Caco-2 (cell line): ENCODE measurements around the gene ANKRD7. TPM values are rescaled to one million over a fixed set of nuclear protein-coding genes. Genes with fewer than 3 reads are reported as not detected.

Experiments
- BruUV-seq: library from RNA; stranded (reverse); fragments of 400-500 nt; replicated peaks from 2 replicates; lab custom pipeline; 2021; lab: Mats Ljungman, UMichigan
- CTCF ChIA-PET: fragments of 300-600 bp; sonication (Branson Sonifier 250); formaldehyde crosslinking; loops from one replicate; lab custom pipeline; 2022; ENCODE audit warnings: antibody characterized with exemption; lab: Charles Lee
- POLR2A ChIA-PET: fragments of 300-600 bp; sonication (Branson Sonifier 250); formaldehyde crosslinking; loops from one replicate; lab custom pipeline; 2022; ENCODE audit warnings: antibody characterized with exemption; lab: Charles Lee
- DNase-seq, 2 experiments: peaks; one replicate each; pipeline versions ENCODE4 v3.0.0 to v3.0.0-alpha.2; 2020 to 2022
- H3K27me3 ChIP-seq: replicated peaks from 2 replicates; pipeline ENCODE4 v1.6.0; 2011; ENCODE audit warnings: low read length; ENCODE audit not compliant: control insufficient read depth, insufficient read depth
- H3K36me3 ChIP-seq: 2 replicates; pipeline ENCODE4 v1.5.1; 2011; ENCODE audit warnings: low read length; ENCODE audit not compliant: control insufficient read depth, insufficient read depth
- H3K4me1 ChIP-seq: fragments of 250-450 bp; sonication (Bioruptor Pico); 2 replicates; pipeline ENCODE4 v1.5.1; 2020; ENCODE audit warnings: mild to moderate bottlenecking
- H3K4me3 ChIP-seq: 2 replicates; pipeline ENCODE4 v1.5.1; 2011; ENCODE audit warnings: low read depth, mild to moderate bottlenecking, control low read depth, low read length
- H3K9me3 ChIP-seq: fragments of 250-450 bp; sonication (Bioruptor Pico); 2 replicates; pipeline ENCODE4 v1.5.1; 2020; ENCODE audit warnings: mild to moderate bottlenecking, moderate library complexity
- H3K27ac Mint-ChIP-seq: one replicate; pipeline ENCODE4 v1.8.0; 2022; ENCODE audit warnings: mixed read lengths; ENCODE audit not compliant: unreplicated experiment
- H3K27me3 Mint-ChIP-seq: one replicate; pipeline ENCODE4 v1.8.0; 2022; ENCODE audit warnings: mixed read lengths; ENCODE audit not compliant: insufficient read depth, unreplicated experiment
- H3K36me3 Mint-ChIP-seq: one replicate; pipeline ENCODE4 v1.8.0; 2022; ENCODE audit warnings: mild to moderate bottlenecking, mixed read lengths; ENCODE audit not compliant: insufficient read depth, unreplicated experiment
- H3K4me1 Mint-ChIP-seq: one replicate; pipeline ENCODE4 v1.8.0; 2022; ENCODE audit warnings: low read depth, mixed read lengths; ENCODE audit not compliant: unreplicated experiment
- H3K4me3 Mint-ChIP-seq: one replicate; pipeline ENCODE4 v1.8.0; 2022; ENCODE audit warnings: mild to moderate bottlenecking, moderate library complexity, mixed read lengths; ENCODE audit not compliant: unreplicated experiment
- H3K9me3 Mint-ChIP-seq: one replicate; pipeline ENCODE4 v1.8.0; 2022; ENCODE audit warnings: mixed read lengths; ENCODE audit not compliant: unreplicated experiment
- CTCF ChIP-seq, 2 experiments: fragments of 200-600 bp in 1 of 2; IDR thresholded peaks; 1 replicate in 1 of 2; 2 replicates in 1 of 2; pipeline versions ENCODE4 v1.5.1 to v1.8.0; 2011 to 2022; ENCODE audit warnings: antibody characterized with exemption in 1 of 2, control low read depth in 1 of 2, inconsistent platforms in 1 of 2, low read depth in 1 of 2, low read length in 1 of 2, mild to moderate bottlenecking in 1 of 2, moderate library complexity in 1 of 2; ENCODE audit not compliant: insufficient read depth in 1 of 2, severe bottlenecking in 1 of 2, unreplicated experiment in 1 of 2
- intact Hi-C: fragments of 100-400 bp; cut with micrococcal nuclease; formaldehyde crosslinking; loops from one replicate; pipeline ENCODE4 v1.10.0; 2022; ENCODE audit not compliant: unreplicated experiment
- total RNA-seq: library from RNA; stranded (reverse); gene quantifications from 2 replicates; pipeline ENCODE4 v1.2.3, GENCODE V29; 2022

Gene ANKRD7
- total RNA-seq, 1 experiment from 2014 or later = not detected

DNA sequence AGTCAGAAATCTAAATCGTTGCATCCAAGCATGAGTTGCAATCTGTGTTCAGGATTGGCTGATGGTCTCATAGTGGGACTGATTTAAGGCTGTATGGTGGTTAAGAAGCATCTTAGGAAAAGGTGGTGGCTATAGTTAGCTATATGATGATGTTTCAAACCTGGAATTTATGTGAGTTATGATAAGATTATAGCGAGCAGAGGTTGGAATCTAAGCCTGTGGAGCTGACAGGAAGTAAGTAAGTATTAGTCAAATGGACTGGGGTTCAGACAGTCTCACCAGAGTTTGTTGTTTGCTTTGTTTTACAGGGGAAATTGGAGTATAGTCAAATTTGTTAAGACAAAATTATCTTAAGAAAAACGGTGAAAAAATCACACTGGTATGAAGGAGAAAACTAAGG lies 56.7 kb downstream of the ANKRD7 start:
- Histone ChIP-seq H3K9me3 (no peaks in the 10 kb centered on the region), H3K4me1 (no peaks in the 10 kb centered on the region), H3K27me3 (no peaks in the 10 kb centered on the region), H3K36me3 (no peaks in the 10 kb centered on the region), H3K4me3 (no peak overlapping the region)
- ChIA-PET POLR2A (no interaction called here), CTCF (no interaction called here)
- intact Hi-C loops = no loop called here
- BruUV-seq = no TSS peak
- Mint-ChIP-seq H3K36me3 (no peaks in the 10 kb centered on the region), H3K4me3 (no peak overlapping the region), H3K27ac (no peak overlapping the region), H3K4me1 (peaks cover 6% of the 10 kb centered on the region), H3K27me3 (peaks cover 9% of the 10 kb centered on the region), H3K9me3 (no peaks in the 10 kb centered on the region)
- no peak for TF ChIP-seq CTCF (IDR thresholded peaks at IDR 0.05; ENCODE audit: insufficient read depth in 1 of 2, low read depth in 1 of 2, low read length in 1 of 2, severe bottlenecking in 1 of 2, unreplicated experiment in 1 of 2)
- DNase-seq = no peak

- Mint-ChIP-seq H3K27me3 (peaks cover 4% of the 10 kb centered on the region), H3K4me3 (no peak overlapping the region), H3K36me3 (no peaks in the 10 kb centered on the region), H3K27ac (no peak overlapping the region), H3K9me3 (peaks cover 7% of the 10 kb centered on the region), H3K4me1 (peaks cover 5% of the 10 kb centered on the region)
- ChIA-PET POLR2A (no interaction called here), CTCF (no interaction called here)
- intact Hi-C loops = no loop called here
- BruUV-seq = no TSS peak
- no peak for TF ChIP-seq CTCF (IDR thresholded peaks at IDR 0.05; ENCODE audit: insufficient read depth in 1 of 2, low read depth in 1 of 2, low read length in 1 of 2, severe bottlenecking in 1 of 2, unreplicated experiment in 1 of 2)
- no peaks in the 10 kb centered on the region for H3K27me3 ChIP-seq
- H3K4me3 ChIP-seq = no peak overlapping the region
- H3K36me3 ChIP-seq = no peaks in the 10 kb centered on the region
- no peaks in the 10 kb centered on the region; the same call in 1 of the 2 replicates for H3K4me1 ChIP-seq
- H3K9me3 ChIP-seq = no peaks in the 10 kb centered on the region; the same call in 1 of the 2 replicates
- DNase-seq = no peak
Observed at GRCh38 chr7:118285358-118285757, 60.9 kb downstream of the ANKRD7 start.

DNA sequence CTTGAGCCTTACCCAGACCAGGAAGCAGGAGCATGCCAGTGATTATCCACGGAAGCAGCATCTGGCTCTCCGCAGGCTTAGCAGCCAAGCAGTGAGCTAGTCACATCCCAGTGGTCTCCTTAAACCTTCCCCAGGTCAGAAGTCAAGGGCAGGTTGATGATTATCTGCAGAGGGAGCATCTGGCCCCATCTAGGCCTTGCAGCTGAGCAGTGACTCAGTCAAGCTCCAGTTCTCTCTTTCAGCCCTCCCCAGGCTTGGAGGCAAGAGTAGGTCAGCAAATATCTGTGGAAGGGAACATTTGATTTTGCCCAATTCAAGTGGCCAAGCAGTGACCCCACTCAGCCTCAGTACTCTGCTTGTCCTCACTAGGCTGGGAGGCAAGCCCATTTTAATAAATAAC lies 61.6 kb downstream of the ANKRD7 start:
- no peak for TF ChIP-seq CTCF (IDR thresholded peaks at IDR 0.05; ENCODE audit: insufficient read depth in 1 of 2, low read depth in 1 of 2, low read length in 1 of 2, severe bottlenecking in 1 of 2, unreplicated experiment in 1 of 2)

More for the DNA sequence above, 61.6 kb downstream of the ANKRD7 start:
- H3K36me3 ChIP-seq = no peaks in the 10 kb centered on the region
- Mint-ChIP-seq H3K27me3 (peaks cover 4% of the 10 kb centered on the region), H3K36me3 (no peaks in the 10 kb centered on the region), H3K27ac (no peak overlapping the region), H3K4me3 (no peak overlapping the region), H3K9me3 (peaks cover 11% of the 10 kb centered on the region), H3K4me1 (no peaks in the 10 kb centered on the region)
- no TSS peak for BruUV-seq
- no peaks in the 10 kb centered on the region; the same call in 1 of the 2 replicates for H3K4me1 ChIP-seq
- no peaks in the 10 kb centered on the region for H3K27me3 ChIP-seq
- no peak for DNase-seq
- CTCF ChIA-PET = no interaction called here
- H3K4me3 ChIP-seq = no peak overlapping the region
- POLR2A ChIA-PET = no interaction called here
- intact Hi-C loops = no loop called here
- H3K9me3 ChIP-seq = no peaks in the 10 kb centered on the region; the same call in 1 of the 2 replicates
